GM21576 (cell line): Measurements from ENCODE around the gene MINDY4.

Source experiments
- ATAC-seq: cut with Tn5 transposase; IDR thresholded peaks from one replicate; pipeline ENCODE4 v1.9.1; 2021; ENCODE audit warnings: mild to moderate bottlenecking, moderate library complexity; ENCODE audit not compliant: unreplicated experiment

MINDY4 gene

DNA sequence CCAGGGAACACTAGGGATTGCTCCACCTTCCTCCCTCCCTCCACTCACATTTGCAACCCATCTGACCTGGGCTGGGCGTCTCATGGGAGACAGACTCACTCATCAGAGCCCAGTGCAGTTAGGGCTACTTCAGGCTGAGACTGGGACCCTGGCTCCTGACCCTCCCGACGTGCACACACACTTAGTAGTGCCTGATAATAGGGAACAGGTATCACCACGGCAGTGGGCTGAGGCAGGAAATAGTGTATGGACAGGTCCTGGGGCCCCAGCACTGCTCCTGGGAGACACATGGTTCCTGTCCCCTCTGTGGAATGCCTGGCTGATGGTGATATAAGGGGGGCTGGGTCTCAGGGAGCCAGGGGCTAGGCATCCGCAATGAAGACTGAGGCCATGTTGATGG lies 154.7 kb downstream of the MINDY4 start:
- no peak for ATAC-seq

DNA sequence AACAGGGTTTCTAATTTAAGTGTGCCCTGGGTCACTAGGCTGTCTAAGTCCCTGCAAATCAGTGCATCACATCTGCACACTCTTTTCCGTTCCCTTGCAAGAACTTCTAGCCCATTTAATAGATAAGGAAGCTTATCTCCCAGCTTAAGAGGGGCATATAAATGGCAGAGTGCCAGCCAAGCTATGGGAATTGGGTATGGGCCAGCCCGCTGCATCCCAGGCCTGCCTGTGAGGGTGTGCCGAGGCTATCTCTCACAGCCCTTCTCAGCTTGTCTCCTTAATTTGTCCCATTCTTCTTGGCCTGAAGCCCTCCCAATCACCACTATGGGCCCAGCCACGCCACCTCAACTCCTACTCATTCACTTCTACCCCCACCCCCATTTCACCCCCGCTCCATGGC lies 155.1 kb downstream of the MINDY4 start:
- no peak for ATAC-seq

DNA sequence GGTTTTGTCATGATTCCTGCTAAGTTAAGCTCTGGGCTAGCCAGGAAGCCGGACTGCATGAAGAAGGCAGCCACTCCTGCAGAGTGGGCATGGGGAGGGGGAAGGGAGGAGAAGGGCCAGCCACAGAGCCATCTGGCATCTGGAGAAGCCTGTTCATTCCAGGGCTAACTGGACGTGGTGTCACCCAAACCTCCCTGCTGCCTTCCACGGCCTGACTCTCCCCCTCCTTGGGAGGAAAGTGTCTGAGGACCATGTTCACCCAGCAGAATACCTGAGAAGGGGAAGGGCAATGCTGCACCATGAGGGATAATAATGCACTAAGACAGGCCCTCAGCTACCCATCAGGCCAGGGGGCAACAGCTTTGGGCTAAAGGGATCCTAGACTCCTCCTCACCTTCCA lies 155.8 kb downstream of the MINDY4 start:
- no peak for ATAC-seq

DNA sequence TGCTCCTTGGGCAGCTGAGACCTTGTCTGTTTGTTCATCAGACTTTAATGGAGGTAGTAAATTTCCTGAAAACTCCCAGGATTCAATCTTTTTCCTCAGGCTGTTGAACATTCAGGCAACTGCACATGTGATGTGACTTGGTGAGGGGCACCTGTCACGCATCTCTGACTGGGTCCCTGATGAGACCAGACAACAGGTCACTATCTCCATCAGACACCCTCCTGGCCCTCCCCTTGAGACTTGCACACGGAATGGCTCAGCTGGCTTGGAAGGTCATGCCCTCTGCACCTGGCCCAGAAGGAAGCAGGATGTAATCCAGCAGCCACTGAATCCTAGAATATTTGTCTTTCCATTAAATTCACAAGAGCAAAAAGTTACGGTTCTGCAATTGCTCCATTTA lies 156.3 kb downstream of the MINDY4 start:
- ATAC-seq = no peak

DNA sequence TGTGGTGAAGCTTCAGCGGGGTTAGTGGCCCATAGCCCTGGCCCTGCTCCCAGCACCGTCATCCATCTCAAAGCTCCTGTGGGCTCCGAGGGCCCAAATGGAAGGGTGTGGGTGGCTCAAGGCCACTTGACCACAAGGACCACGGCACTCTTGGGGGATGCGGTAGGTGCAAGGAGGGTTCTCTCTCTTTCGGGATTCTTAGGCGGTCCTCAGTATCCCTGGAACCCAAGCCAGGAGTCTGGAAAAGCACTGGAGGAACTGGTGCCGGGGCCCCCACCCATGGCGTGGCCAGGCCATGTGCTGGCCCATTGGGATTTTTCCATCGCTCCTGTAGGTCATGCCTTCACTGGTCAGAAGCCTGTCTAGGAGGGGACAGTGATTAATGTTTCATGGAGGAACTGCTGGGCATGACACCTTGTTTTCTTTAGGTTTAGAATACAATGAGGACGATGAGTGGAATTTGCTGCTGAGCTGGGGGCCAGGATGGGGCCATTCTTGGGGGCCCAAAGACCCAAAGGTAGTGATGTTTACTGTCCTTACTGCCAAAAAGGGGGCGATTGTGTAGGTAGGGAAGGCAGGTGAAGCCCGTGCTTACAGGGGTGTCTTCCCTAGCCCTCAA lies 157.1 kb downstream of the MINDY4 start:
- no peak for ATAC-seq

DNA sequence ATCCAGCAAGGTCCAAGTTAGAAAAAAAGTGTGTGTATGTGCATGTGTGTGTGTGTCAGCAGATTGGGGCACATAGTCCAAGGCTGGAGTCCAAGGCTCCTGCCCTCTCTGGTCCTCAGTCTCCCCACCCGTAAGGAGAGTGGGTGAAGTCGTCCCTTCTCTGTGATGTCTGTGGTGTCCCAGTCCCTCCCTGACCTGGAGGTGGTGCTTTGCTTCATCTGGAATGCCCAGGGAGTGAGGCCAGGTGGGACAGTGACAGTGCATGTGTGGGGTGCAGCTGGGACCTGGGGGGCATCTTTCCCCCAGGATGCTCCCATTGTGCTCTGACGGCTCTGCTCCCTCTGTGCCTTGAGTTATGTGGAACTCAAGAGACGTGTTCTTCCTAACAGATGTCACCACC lies 158.5 kb downstream of the MINDY4 start:
- ATAC-seq = no peak

DNA sequence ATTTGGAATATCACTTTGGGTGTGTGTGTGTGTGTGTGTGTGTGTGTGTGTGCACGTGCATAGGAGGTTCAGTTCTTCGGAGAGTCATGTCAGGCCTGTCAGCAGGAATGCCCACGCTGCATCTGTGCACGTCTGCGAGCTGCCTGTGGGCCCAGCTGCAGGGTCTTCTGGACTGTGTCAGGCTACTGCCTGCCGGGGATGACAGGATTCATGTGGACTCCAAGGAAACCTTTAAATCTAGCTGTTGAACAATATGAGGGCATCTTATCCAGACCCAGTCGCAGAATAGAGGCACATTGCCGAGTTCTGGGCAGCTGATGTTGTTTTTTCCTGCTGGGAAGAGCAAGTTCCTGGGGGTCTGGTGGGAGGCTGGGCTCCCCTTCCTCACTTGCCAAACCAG lies 159.4 kb downstream of the MINDY4 start:
- no peak for ATAC-seq

DNA sequence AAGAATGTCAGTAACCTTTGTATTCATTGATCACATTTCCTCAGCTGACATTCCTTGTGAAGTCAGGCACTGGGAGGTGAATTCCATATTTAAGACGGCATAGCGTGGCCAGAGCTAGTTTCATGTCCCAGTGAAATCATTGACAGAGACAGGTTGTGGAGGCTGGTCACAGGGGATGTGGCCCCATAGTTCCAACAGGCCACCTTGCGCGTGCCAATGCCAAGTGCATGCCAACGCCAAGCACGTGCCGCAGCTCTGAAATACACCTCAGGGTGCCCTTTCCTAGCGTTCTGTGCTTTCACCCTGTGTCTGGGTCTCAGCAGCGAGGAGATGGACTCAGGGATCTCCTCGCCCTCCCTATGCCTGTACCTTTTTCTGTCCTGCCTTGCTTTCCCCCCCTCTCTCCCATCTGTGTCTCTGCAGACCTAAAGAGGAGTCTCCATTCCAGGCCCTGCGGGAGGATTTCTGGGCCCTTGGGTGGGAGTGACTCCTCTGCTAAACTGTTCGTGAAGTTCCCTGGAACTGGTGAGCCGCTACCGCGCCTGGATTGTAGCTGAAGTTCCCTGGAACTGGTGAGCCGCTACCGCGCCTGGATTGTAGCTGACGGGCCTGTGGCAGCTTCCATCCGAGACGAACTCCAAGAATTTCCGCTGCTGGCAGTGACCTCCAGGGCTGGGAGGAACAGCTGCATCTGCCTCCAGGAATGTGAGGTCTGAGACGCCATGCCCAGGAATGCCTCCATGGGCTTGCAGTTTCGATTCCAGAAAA lies 160.1 kb downstream of the MINDY4 start:
- no peak for ATAC-seq

DNA sequence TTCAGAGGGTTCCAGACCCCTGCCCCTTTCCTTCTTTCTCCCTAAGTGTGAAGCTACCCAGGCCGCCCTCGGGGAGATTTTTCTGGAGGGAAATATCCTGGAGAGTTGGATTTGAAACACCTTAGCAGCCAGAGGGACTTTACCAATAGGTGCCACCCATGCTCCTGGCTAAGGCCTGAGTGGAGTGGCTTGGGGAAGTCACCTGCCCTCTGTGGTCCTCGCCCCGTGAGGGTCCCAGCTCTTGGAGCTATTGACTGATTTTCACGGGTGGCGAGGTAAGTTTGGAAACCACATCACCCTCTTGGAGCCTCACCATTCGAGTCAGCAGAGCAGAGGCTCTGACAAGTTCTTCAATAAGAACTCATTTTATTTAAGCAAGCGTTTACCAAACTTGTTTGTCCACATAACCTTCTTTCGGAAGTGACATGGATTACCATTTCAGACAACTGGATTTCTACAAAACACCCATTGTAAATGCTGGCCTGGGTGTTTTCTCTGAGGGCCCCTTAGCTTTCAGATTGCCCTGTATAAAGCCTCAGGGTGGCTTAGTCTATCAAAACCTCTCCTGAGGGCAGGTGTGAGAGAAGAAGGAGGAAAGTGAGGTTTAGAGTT lies 160.8 kb downstream of the MINDY4 start:
- ATAC-seq = no peak

DNA sequence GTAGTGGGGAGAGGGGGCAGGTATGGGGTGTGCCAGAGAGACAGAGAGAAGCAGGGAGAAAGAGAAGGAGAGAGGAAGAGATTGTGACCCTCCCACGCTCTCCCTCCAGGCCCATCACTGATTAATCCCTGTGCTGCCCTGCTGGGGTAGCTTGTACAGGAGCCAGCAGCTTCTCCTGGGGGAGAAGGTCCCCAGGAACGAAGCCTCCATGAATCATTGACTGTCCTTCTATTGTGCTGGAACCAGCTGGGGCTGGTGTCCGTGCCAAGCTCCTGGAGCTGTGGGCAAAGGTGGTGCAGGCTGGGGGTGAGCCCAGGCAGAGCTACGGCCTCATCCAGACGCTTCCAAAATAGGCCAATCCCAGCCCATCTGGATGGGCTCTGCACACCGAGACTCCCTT lies 161.3 kb downstream of the MINDY4 start:
- no peak for ATAC-seq

DNA sequence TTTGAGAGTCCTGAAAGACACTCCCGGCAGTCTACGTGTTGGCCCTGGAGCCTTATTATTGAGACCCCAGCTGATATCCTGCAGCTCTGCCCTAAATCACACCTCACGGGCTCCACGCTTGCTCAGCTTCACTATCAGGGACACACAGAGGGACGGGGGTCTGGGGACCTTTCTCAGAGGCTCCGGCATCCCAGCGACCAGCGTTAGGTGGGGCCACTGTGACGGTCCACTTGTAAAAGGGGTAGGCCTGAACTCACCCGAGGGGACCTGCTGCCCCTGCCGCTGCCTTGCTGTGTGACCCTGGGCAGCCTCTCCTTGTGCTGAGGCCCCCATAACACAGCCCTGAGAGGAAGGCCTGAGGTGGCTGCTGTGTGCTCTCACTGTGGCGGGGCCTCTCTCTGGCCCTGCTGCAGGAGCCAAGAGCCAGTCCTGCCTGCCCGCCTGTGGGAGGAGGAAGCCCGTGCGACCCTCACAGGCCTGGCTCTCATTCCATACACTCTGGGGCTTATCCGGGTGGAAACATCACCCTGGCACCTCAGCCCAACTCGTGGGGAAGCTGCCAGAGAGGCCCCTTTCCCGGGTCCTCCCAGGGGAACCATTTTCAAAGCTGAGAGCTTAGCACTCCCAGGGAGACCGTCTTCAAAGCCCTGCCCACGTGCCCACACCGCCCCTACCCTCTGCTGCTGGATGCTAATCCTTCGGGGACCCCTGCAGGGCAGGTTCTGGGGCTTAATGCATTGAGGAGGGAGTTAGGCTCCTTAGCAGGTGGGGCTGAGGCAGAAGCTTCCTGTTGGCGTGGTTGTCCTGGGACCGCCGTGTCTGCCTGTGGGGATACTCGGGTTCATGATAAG lies 162.1 kb downstream of the MINDY4 start:
- no peak for ATAC-seq

DNA sequence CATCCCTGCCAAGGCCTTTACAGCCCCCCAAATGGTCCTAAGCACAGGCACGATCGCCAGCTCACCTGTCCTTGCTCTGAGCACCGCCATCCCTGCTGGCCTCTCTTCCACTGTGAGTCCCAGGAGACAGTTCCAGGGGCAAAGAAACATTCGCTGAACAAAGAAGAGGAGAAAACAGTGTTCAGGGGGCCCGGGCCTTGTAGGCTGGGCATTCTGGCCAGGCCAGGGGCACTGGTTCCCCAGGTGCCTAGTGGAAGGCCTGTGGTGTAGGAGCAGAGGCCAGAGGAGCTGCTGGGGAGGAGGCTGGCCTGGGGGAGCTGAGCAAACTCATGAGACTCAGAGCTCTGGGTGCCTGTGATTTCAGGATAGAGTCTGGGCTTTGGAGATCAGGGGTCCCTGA lies 163.0 kb downstream of the MINDY4 start:
- ATAC-seq = no peak

DNA sequence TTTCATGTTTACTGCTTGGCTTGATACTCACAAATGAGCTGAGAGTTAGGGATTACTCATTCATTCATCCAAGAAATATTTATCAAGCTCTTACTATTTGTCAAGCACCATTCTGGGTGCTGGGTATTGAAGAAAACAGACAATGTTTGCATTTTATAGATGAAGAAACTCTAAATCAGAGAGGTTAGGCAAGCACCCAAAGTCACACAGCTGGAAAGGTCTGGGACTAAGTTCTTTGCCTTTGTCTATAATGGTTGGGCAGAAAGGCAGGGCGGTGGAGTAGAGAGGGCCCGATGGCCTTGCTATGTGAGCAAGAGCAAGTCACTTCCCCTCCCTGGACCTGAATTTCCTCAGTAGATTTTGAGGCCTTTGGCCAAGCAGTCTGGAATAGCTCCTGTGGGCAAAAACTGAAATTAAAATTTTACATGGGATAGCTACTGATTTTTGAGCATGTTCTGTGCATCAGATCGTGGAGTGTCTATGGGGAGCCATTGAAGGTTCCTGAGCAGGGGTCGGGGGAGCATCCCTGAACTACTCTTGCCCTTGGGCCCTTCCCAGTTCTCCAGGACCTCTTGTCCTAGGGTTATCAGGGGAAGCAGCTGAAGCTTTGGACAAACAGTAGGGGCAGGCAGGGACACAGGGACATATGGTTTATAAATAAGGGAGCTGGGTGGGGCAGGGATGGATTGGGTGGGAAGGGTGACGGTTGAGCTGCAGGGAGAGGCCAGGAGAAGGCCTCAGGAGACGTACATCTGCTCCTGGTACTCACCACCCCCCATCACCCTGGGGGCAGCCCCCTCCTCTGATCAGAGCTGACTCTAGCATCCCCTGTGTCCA lies 163.7 kb downstream of the MINDY4 start:
- ATAC-seq = no peak

DNA sequence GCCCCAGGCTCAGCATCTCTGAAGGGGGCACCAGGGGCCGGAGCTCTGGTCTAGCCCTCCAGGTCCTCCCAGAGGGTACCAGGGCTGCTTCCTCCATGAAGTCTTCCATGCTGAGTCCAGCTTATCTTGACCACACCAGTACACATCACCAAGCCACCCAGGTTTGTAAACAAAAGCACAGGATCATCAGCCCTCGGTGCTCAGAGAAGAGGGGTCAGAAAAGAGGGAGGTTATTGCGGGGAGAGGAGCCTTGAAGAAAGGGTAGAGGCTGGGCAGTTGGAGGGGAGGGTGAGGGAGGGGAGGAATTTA lies 164.3 kb downstream of the MINDY4 start:
- ATAC-seq = no peak

DNA sequence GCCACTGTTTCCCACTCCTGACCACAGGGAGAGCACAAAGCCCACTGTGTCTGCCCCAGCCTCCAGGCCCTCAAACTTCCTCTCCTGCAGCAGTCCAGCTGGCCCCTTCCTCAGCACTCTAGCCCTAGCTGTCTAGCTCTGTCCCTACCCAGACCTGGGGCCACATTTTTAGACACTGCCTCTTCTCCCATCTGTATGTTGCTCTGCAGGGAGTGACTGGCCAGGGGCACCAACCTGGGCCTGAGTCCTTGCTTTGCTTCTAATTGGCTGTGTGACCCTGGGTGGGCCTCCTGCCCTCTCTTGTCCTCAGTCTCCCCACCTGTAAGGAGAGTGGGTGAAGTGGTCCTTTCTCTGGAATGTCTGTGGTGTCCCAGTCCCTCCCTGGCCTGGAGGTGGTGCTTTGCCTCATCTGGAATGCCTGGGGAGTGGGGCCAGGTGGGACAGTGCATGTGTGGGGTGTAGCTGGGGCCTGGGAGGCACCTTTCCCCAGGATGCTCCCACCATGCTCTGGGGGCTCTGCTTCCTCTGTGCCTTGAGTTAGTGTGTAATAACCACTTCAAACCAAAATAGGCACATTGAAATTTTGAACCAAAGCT lies 165.5 kb downstream of the MINDY4 start:
- no peak for ATAC-seq

DNA sequence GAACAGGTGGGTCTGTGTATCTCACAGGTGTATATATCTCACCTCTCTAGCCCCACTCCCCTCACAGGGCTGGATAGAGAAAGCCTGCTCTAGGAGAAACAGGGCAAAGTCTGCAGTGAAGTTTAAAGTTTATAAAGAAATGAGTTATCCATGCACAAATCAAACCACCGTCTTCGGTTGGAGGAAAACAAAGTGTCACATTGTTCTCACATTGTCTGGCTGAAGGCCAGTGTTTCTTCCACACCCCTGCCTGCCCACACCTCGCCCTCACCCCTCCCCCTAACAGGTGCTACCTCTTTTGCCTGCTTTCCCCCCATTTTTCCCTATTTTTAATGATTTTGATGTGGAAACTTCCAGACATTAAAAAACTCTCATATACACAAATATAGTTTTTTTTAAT lies 166.2 kb downstream of the MINDY4 start:
- ATAC-seq = no peak

DNA sequence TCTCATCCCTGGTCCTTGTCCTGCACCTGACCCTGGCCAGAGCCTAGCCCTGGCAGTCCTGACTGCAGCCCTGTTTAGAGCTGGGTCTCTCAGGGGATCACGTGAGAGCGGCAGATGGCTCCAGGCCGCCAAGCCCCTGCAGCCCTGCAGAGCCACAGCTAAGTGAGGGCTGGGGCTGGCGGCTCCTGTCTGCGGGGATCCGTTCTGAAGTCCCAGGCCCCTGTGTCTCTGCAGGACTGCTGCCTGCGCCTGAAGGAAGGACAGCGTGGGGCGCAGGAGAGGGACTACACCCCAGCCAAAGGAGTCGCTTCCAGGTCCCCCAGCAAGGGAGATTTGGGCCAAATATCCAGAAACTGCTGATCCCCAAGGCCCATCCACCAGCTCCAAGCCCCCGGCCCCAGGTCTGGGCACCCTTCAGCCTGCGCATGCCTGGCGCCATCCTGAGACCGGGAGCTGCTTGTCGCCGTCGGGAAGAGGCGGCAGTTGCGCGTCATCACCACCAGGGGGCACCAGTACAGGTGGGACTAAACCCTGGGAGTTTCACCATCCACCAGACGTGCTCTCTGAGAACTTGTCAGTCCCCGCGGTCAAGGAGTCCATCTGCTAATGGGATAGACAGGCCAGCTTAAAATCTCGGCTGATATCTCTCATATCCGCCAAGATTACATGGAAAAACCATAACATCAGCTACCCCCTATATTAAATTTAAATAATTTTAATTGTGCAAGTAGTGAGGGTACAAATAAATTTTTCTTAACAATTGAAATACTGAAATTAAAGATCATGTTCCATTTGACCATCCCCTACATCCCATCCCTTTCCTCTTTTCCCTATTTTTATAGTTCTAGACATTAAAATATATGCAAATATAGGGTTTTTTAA lies 167.5 kb downstream of the MINDY4 start:
- ATAC-seq = peak; percentile 66

DNA sequence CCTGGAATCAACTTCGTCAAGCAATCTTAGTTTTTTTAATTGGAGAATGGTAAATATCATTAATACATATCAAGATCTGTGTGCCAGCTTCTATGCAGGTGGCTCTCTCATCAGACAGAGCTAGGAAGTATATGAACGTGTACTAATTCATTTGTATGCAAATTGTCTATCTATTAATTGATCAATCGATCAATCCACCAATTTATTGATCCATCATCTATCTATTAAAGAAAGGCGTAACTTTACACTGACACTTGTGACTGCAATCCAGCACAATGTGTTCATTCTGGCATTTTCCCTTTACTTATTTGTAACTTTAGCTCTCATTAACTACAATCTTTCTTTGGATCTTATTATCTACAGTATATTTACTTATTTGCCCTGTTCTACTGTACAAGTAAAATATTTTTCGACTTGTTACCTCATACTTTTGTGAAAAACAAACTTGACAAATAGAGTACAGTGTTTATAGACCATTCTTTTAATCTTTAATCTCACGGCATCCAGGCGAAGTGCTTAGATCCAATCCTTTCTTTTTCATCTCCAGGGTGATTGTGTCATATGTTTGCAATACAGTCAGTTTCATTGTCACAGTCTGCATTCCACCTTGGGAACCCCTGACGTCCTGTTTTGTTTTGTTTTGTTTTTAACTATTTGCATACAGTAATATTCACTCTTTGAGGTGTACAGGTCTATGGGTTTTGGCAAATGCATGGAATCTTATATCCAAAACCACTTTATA lies 170.5 kb downstream of the MINDY4 start:
- no peak for ATAC-seq
